ENCODE measurements around the gene TOMM7. TPM values are rescaled to one million over a fixed set of nuclear protein-coding genes. Genes with fewer than 3 reads are reported as not detected.
"Not testable (repeated sequence)": the region's sequence is repeated elsewhere in the genome, so short reads cannot be mapped to it uniquely, and the experiment has no call there.

TOMM7 gene
- total RNA-seq, 1 experiment from 2014 or later: 226 TPM

GRCh38 chr7:22845221-22845834, 22.7 kb upstream of the TOMM7 start:
- no peaks in the 10 kb centered on the region for H3K4me1 ChIP-seq (replicated peaks)
- no peaks in the 10 kb centered on the region for H3K36me3 ChIP-seq
- no peak overlapping the region for H3K27ac ChIP-seq
- no peak overlapping the region for H3K4me3 ChIP-seq
- DNase-seq (ENCODE audit: low read depth in 1 of 2, low spot score in 2 of 2): no peak
- H3K9me3 ChIP-seq (replicated peaks): no peaks in the 10 kb centered on the region
- H3K27me3 ChIP-seq (replicated peaks): no peaks in the 10 kb centered on the region

GRCh38 chr7:22843681-22844309, 21.1 kb upstream of the TOMM7 start:
- no peaks in the 10 kb centered on the region for H3K27me3 ChIP-seq (replicated peaks)
- no peak for DNase-seq (ENCODE audit: low read depth in 1 of 2, low spot score in 2 of 2)
- H3K4me1 ChIP-seq (replicated peaks): no peaks in the 10 kb centered on the region
- H3K4me3 ChIP-seq: no peak overlapping the region
- no peak overlapping the region for H3K27ac ChIP-seq
- H3K9me3 ChIP-seq (replicated peaks): no peaks in the 10 kb centered on the region
- no peaks in the 10 kb centered on the region for H3K36me3 ChIP-seq

- no peak overlapping the region for H3K4me3 ChIP-seq
- no peaks in the 10 kb centered on the region for H3K36me3 ChIP-seq
- no peak for DNase-seq (ENCODE audit: low read depth in 1 of 2, low spot score in 2 of 2)
- no peaks in the 10 kb centered on the region for H3K4me1 ChIP-seq (replicated peaks)
- no peaks in the 10 kb centered on the region for H3K27me3 ChIP-seq (replicated peaks)
- no peaks in the 10 kb centered on the region for H3K9me3 ChIP-seq (replicated peaks)
- no peak overlapping the region for H3K27ac ChIP-seq
Observed at GRCh38 chr7:22842973-22843372, 20.3 kb upstream of the TOMM7 start.

GRCh38 chr7:22842383-22842941, 19.8 kb upstream of the TOMM7 start:
- Histone ChIP-seq H3K9me3 (replicated peaks) (no peaks in the 10 kb centered on the region), H3K4me3 (no peak overlapping the region), H3K4me1 (replicated peaks) (no peaks in the 10 kb centered on the region), H3K36me3 (no peaks in the 10 kb centered on the region), H3K27me3 (replicated peaks) (no peaks in the 10 kb centered on the region), H3K27ac (no peak overlapping the region)
- no peak for DNase-seq (ENCODE audit: low read depth in 1 of 2, low spot score in 2 of 2)

GRCh38 chr7:22841954-22842353, 19.3 kb upstream of the TOMM7 start:
- H3K27me3 ChIP-seq (replicated peaks): no peaks in the 10 kb centered on the region
- H3K4me3 ChIP-seq: no peak overlapping the region
- no peaks in the 10 kb centered on the region for H3K36me3 ChIP-seq
- H3K9me3 ChIP-seq (replicated peaks): no peaks in the 10 kb centered on the region
- H3K4me1 ChIP-seq (replicated peaks): no peaks in the 10 kb centered on the region
- no peak for DNase-seq (ENCODE audit: low read depth in 1 of 2, low spot score in 2 of 2)
- H3K27ac ChIP-seq: no peak overlapping the region

GRCh38 chr7:22837308-22837707, 14.7 kb upstream of the TOMM7 start:
- no peak for DNase-seq (ENCODE audit: low read depth in 1 of 2, low spot score in 2 of 2)
- Histone ChIP-seq H3K27me3 (replicated peaks) (no peaks in the 10 kb centered on the region), H3K27ac (no peak overlapping the region), H3K9me3 (replicated peaks) (no peaks in the 10 kb centered on the region), H3K4me3 (no peak overlapping the region), H3K4me1 (replicated peaks) (no peaks in the 10 kb centered on the region), H3K36me3 (no peaks in the 10 kb centered on the region)

GRCh38 chr7:22836506-22836905, 13.9 kb upstream of the TOMM7 start:
- not testable (repeated sequence) for H3K4me1 ChIP-seq (replicated peaks); H3K27me3 ChIP-seq (replicated peaks); H3K4me3 ChIP-seq; DNase-seq (ENCODE audit: low read depth in 1 of 2, low spot score in 2 of 2); H3K9me3 ChIP-seq (replicated peaks); H3K36me3 ChIP-seq; H3K27ac ChIP-seq

- Histone ChIP-seq H3K27me3 (replicated peaks) (no peaks in the 10 kb centered on the region), H3K27ac (no peak overlapping the region), H3K9me3 (replicated peaks) (no peaks in the 10 kb centered on the region), H3K36me3 (no peaks in the 10 kb centered on the region), H3K4me3 (no peak overlapping the region), H3K4me1 (replicated peaks) (no peaks in the 10 kb centered on the region)
- DNase-seq (ENCODE audit: low read depth in 1 of 2, low spot score in 2 of 2): no peak
Observed at GRCh38 chr7:22833957-22834356, 11.3 kb upstream of the TOMM7 start.

- no peak overlapping the region for H3K27ac ChIP-seq
Observed at GRCh38 chr7:22833113-22833855, 10.6 kb upstream of the TOMM7 start.

GRCh38 chr7:22832401-22832800, 9.8 kb upstream of the TOMM7 start:
- Histone ChIP-seq H3K4me1 (replicated peaks) (no peaks in the 10 kb centered on the region), H3K36me3 (no peaks in the 10 kb centered on the region), H3K9me3 (replicated peaks) (no peaks in the 10 kb centered on the region), H3K27ac (no peak overlapping the region), H3K27me3 (replicated peaks) (no peaks in the 10 kb centered on the region), H3K4me3 (no peak overlapping the region)
- no peak for DNase-seq (ENCODE audit: low read depth in 1 of 2, low spot score in 2 of 2)

More at GRCh38 chr7:22833113-22833855, 10.6 kb upstream of the TOMM7 start:
- no peaks in the 10 kb centered on the region for H3K36me3 ChIP-seq
- H3K4me1 ChIP-seq (replicated peaks): no peaks in the 10 kb centered on the region
- no peaks in the 10 kb centered on the region for H3K27me3 ChIP-seq (replicated peaks)
- H3K4me3 ChIP-seq: no peak overlapping the region
- no peak for DNase-seq (ENCODE audit: low read depth in 1 of 2, low spot score in 2 of 2)
- no peaks in the 10 kb centered on the region for H3K9me3 ChIP-seq (replicated peaks)

GRCh38 chr7:22831602-22832305, 9.1 kb upstream of the TOMM7 start:
- Histone ChIP-seq H3K27me3 (replicated peaks) (no peaks in the 10 kb centered on the region), H3K9me3 (replicated peaks) (no peaks in the 10 kb centered on the region), H3K4me1 (replicated peaks) (no peaks in the 10 kb centered on the region), H3K27ac (no peak overlapping the region), H3K4me3 (no peak overlapping the region), H3K36me3 (no peaks in the 10 kb centered on the region)
- no peak for DNase-seq (ENCODE audit: low read depth in 1 of 2, low spot score in 2 of 2)

GRCh38 chr7:22827563-22827962, 4.9 kb upstream of the TOMM7 start:
- Histone ChIP-seq H3K27ac (no peak overlapping the region), H3K9me3 (replicated peaks) (no peaks in the 10 kb centered on the region), H3K4me3 (no peak overlapping the region), H3K27me3 (replicated peaks) (no peaks in the 10 kb centered on the region), H3K36me3 (peaks cover under 1% of the 10 kb centered on the region; the same call in 1 of the 2 replicates), H3K4me1 (replicated peaks) (peaks cover 6% of the 10 kb centered on the region; the same call in 1 of the 2 replicates)
- no peak for DNase-seq (ENCODE audit: low read depth in 1 of 2, low spot score in 2 of 2)

GRCh38 chr7:22826593-22826992, 3.9 kb upstream of the TOMM7 start:
- Histone ChIP-seq H3K4me1 (replicated peaks) (peaks cover 9% of the 10 kb centered on the region), H3K36me3 (peaks cover 4% of the 10 kb centered on the region; the same call in 1 of the 2 replicates), H3K4me3 (no peak overlapping the region), H3K9me3 (replicated peaks) (no peaks in the 10 kb centered on the region), H3K27me3 (replicated peaks) (no peaks in the 10 kb centered on the region), H3K27ac (no peak overlapping the region)
- no peak for DNase-seq (ENCODE audit: low read depth in 1 of 2, low spot score in 2 of 2)
